Parathyroid adenoma (tissue), 2 donors: ENCODE measurements around the gene CALML3.
"Not testable (repeated sequence)": the region's sequence is repeated elsewhere in the genome, so short reads cannot be mapped to it uniquely, and the experiment has no call there.

Source experiments
- H2AFZ ChIP-seq: fragments of 300-600 bp; sonication (generic); one replicate; pipeline ENCODE4 v1.7.0; 2017; ENCODE audit warnings: antibody characterized with exemption, mild to moderate bottlenecking
- H3K27ac ChIP-seq: fragments of 300-600 bp; sonication (generic); one replicate; pipeline ENCODE4 v1.7.0; 2017
- H3K27me3 ChIP-seq: fragments of 300-600 bp; sonication (generic); one replicate; pipeline ENCODE4 v1.7.0; 2017; ENCODE audit warnings: low read length; ENCODE audit not compliant: control insufficient read depth, insufficient read depth
- H3K36me3 ChIP-seq: fragments of 300-600 bp; sonication (generic); one replicate; pipeline ENCODE4 v1.7.0; 2017; ENCODE audit warnings: low read length; ENCODE audit not compliant: control insufficient read depth, insufficient read depth
- H3K4me1 ChIP-seq: fragments of 300-600 bp; sonication (generic); one replicate; pipeline ENCODE4 v1.7.0; 2017; ENCODE audit warnings: control low read depth
- H3K4me2 ChIP-seq: fragments of 300-600 bp; sonication (generic); one replicate; pipeline ENCODE4 v1.7.0; 2017; ENCODE audit warnings: low read length
- H3K4me3 ChIP-seq: fragments of 300-600 bp; sonication (generic); one replicate; pipeline ENCODE4 v1.7.0; 2017; ENCODE audit warnings: low read depth, low read length
- H3K79me2 ChIP-seq: fragments of 300-600 bp; sonication (generic); one replicate; pipeline ENCODE4 v1.7.0; 2017; ENCODE audit warnings: control low read depth
- H3K9ac ChIP-seq: fragments of 300-600 bp; sonication (generic); one replicate; pipeline ENCODE4 v1.7.0; 2017; ENCODE audit warnings: mild to moderate bottlenecking
- H3K9me3 ChIP-seq: fragments of 300-600 bp; sonication (generic); one replicate; pipeline ENCODE4 v1.7.0; 2017; ENCODE audit warnings: low read length; ENCODE audit not compliant: control insufficient read depth
- TF ChIP-seq, protein P1 (sequence below): fragments of 300-600 bp; sonication (generic); IDR thresholded peaks from one replicate; pipeline ENCODE4 v1.7.0; 2017; ENCODE audit warnings: antibody characterized with exemption, mild to moderate bottlenecking
- donor health status: primary hyperparathyroidism.

Gene CALML3

DNA sequence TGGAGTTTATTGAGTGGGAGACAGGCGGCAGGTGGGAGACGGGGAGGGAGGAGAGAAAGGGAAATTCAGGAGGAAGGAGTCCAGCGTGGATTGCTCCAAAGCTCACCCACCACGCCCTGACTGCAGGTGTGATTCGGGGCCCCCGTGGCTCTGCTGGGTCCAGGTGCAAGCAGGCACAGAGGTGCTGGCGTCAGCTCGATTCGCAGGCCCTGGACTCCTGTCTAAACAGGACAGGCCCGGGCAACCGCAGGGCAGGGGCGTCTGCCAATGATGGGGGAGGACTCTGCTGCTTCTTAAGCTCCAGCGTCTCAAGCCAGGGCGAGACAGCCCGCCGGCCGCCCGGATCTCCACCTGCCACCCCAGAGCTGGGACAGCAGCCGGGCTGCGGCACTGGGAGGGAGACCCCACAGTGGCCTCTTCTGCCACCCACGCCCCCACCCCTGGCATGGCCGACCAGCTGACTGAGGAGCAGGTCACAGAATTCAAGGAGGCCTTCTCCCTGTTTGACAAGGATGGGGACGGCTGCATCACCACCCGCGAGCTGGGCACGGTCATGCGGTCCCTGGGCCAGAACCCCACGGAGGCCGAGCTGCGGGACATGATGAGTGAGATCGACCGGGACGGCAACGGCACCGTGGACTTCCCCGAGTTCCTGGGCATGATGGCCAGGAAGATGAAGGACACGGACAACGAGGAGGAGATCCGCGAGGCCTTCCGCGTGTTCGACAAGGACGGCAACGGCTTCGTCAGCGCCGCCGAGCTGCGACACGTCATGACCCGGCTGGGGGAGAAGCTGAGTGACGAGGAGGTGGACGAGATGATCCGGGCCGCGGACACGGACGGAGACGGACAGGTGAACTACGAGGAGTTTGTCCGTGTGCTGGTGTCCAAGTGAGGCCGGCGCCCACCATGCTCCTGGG, at the start of gene CALML3:
TSS of gene CALML3 (plus strand) at position 321 of the 920 bp plus-strand sequence. CDS start at position 446, 125 bp downstream.
- Histone ChIP-seq H3K27me3 (no peaks in the 10 kb centered on the region), H3K27ac (no peak within 1 kb of the TSS), H3K4me1 (no peaks in the 10 kb centered on the region), H3K79me2 (no peaks in the 10 kb centered on the region), H3K36me3 (no peaks in the 10 kb centered on the region), H3K4me2 (no peak within 1 kb of the TSS), H2AFZ (no peak within 1 kb of the TSS), H3K4me3 (no peak within 1 kb of the TSS), H3K9ac (no peak within 1 kb of the TSS), H3K9me3 (no peaks in the 10 kb centered on the region)
- TF ChIP-seq, protein P1, sequence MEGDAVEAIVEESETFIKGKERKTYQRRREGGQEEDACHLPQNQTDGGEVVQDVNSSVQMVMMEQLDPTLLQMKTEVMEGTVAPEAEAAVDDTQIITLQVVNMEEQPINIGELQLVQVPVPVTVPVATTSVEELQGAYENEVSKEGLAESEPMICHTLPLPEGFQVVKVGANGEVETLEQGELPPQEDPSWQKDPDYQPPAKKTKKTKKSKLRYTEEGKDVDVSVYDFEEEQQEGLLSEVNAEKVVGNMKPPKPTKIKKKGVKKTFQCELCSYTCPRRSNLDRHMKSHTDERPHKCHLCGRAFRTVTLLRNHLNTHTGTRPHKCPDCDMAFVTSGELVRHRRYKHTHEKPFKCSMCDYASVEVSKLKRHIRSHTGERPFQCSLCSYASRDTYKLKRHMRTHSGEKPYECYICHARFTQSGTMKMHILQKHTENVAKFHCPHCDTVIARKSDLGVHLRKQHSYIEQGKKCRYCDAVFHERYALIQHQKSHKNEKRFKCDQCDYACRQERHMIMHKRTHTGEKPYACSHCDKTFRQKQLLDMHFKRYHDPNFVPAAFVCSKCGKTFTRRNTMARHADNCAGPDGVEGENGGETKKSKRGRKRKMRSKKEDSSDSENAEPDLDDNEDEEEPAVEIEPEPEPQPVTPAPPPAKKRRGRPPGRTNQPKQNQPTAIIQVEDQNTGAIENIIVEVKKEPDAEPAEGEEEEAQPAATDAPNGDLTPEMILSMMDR = no peak

DNA sequence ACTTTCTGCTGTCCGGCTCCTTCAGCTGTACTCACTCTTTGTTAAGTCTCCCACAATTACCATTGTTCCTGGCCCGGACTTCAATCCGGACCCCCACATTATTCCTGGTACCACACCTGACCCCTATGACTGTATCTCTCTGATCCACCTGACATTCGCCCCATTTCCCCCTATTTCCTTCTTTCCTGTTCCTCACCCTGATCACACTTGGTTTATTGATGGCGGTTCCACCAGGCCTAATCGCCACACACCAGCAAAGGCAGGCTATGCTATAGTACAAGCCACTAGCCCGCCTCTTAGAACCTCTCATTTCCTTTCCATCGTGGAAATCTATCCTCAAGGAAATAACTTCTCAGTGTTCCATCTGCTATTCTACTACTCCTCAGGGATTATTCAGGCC, 49.7 kb upstream of the CALML3 start:
- not testable (repeated sequence) for H3K4me2 ChIP-seq, H2AFZ ChIP-seq, H3K4me1 ChIP-seq, H3K79me2 ChIP-seq, H3K36me3 ChIP-seq, H3K9ac ChIP-seq, H3K9me3 ChIP-seq, H3K4me3 ChIP-seq, H3K27ac ChIP-seq, H3K27me3 ChIP-seq

DNA sequence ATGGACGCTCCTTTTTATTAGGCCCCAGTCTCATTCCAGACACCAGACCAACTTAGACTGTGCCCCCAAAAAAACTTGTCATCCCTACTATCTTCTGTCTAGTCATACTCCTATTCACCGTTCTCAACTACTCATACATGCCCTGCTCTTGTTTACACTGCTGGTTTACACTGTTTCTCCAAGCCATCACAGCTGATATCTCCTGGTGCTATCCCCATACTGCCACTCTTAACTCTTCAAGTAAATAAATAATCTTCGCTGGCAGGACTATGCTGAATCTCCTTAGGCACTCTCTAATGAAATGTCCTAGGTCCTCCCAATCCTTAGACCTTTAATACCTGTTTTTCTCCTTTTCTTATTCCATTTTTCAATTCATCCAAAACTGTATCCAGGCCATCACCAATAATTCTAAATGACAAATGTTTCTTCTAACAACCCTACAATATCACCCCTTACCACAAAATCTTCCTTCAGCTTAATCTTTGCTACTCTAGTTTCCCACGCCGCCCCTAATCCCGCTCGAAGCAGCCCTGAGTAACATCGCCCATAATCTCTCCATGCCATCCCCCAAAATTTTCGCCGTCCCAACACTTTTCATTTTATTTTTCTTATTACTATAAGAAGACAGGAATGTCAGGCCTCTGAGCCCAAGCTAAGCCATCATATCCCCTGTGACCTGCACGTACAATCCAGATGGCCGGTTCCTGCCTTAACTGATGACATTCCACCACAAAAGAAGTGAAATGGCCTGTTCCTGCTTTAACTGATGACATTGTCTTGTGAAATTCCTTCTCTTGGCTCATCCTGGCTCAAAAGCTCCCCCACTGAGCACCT, 48.6 kb upstream of the CALML3 start:
- H3K27me3 ChIP-seq, H3K9me3 ChIP-seq, H3K4me2 ChIP-seq, H3K36me3 ChIP-seq, H3K27ac ChIP-seq, H3K4me3 ChIP-seq, H2AFZ ChIP-seq, H3K9ac ChIP-seq, H3K4me1 ChIP-seq, H3K79me2 ChIP-seq: not testable (repeated sequence)

DNA sequence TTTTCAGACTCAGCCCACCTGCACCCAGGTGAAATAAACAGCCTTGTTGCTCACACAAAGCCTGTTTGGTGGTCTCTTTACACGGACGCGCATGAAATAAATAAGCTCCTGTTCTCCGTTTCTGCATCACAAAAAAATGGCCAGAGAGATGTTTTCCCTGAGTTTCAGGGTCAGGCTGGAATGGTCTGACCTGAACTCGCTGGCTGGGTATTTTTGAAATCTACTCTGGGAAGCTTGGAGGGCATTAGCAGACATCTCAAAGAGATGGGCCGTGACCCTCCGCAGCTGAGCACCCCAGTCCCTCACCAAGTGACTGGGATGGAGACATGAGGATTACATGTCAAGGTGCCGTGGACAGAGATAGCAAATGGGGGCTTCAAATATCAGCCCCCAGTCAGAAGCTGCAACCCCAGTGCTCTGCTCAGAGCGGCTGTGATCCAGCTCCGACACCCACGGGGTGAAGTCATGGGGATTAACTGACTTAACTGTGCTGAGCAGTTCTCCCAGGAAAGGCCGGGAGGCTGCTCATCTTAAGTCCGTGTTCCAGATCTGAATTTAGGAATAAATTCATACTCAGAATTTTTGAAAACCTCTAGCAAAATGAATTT, 47.7 kb upstream of the CALML3 start:
- Histone ChIP-seq H3K4me2 (no peak overlapping the region), H2AFZ (no peak overlapping the region), H3K9ac (no peak overlapping the region), H3K4me3 (no peak overlapping the region), H3K79me2 (no peaks in the 10 kb centered on the region), H3K27ac (no peak overlapping the region), H3K36me3 (no peaks in the 10 kb centered on the region), H3K27me3 (no peaks in the 10 kb centered on the region), H3K4me1 (no peaks in the 10 kb centered on the region), H3K9me3 (no peaks in the 10 kb centered on the region)
- TF ChIP-seq, protein P1 = no peak

DNA sequence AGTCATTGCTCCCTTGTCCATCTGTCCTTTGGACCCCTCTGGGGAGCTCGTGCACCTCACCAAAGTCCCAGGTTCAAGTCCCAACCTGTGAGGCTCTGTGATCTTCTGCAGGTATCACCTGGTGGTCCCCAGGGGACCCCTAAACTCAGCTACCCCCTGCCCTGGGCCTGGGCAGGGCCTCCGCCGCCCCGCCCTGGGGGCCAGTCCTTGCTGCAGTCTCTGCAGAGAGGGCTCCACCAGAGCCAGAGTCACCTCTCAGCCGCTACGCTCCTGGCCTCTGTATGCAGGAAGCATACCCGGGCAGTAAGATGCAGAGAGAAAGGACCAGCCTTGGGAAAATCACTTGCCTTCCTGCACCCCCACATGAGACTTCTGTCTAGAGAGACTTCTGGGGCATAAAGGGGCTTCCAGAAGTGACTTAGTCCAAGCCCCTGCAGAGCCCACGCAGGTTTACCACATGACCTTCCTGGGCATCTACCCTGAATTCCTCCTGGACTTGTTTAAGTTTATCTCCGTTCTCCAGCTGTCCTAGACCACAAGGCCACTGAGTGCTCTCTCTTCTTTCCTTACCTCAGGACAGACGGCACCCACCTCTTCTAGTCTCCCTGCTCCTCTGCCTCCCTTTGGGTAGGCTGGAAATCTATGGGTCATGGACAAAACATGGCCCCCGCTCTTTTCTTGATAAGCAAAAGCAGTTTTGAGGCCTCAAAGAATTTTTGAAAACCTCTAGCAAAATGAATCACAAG, 46.6 kb upstream of the CALML3 start:
- Histone ChIP-seq H3K27me3 (no peaks in the 10 kb centered on the region), H3K79me2 (no peaks in the 10 kb centered on the region), H3K4me3 (no peak overlapping the region), H3K4me2 (no peak overlapping the region), H3K9ac (no peak overlapping the region), H3K4me1 (no peaks in the 10 kb centered on the region), H2AFZ (no peak overlapping the region), H3K9me3 (no peaks in the 10 kb centered on the region), H3K36me3 (no peaks in the 10 kb centered on the region), H3K27ac (no peak overlapping the region)
- TF ChIP-seq, protein P1 = no peak
